Measurements from ENCODE around the gene EMP2.
"Not testable (repeated sequence)": the region's sequence is repeated elsewhere in the genome, so short reads cannot be mapped to it uniquely, and the experiment has no call there.

Gene EMP2

GRCh38 chr16:10578474-10579316, 1.7 kb downstream of the EMP2 start:
- no peak for DNase-seq (ENCODE audit: low read depth)

GRCh38 chr16:10577305-10578202, 2.8 kb downstream of the EMP2 start:
- DNase-seq (ENCODE audit: low read depth): no peak

GRCh38 chr16:10576390-10577304, 3.8 kb downstream of the EMP2 start:
- no peak for DNase-seq (ENCODE audit: low read depth)

GRCh38 chr16:10575506-10576130, 4.8 kb downstream of the EMP2 start:
- DNase-seq (ENCODE audit: low read depth): no peak

GRCh38 chr16:10572611-10573010, 7.8 kb downstream of the EMP2 start:
- DNase-seq (ENCODE audit: low read depth): no peak

- no peak for DNase-seq (ENCODE audit: low read depth)
Observed at GRCh38 chr16:10571354-10571753, 9.0 kb downstream of the EMP2 start.

- no peak for DNase-seq (ENCODE audit: low read depth)
Observed at GRCh38 chr16:10569621-10570020, 10.8 kb downstream of the EMP2 start.

GRCh38 chr16:10566613-10567012, 13.8 kb downstream of the EMP2 start:
- DNase-seq (ENCODE audit: low read depth): no peak

- no peak for DNase-seq (ENCODE audit: low read depth)
Observed at GRCh38 chr16:10565167-10565566, 15.2 kb downstream of the EMP2 start.

GRCh38 chr16:10564591-10564990, 15.8 kb downstream of the EMP2 start:
- no peak for DNase-seq (ENCODE audit: low read depth)

- no peak for DNase-seq (ENCODE audit: low read depth)
Observed at GRCh38 chr16:10562361-10562899, 18.0 kb downstream of the EMP2 start.

GRCh38 chr16:10561425-10561824, 19.0 kb downstream of the EMP2 start:
- no peak for DNase-seq (ENCODE audit: low read depth)

GRCh38 chr16:10561001-10561400, 19.4 kb downstream of the EMP2 start:
- DNase-seq (ENCODE audit: low read depth): no peak

- DNase-seq (ENCODE audit: low read depth): not testable (repeated sequence)
Observed at GRCh38 chr16:10559792-10560191, 20.6 kb downstream of the EMP2 start.

- DNase-seq (ENCODE audit: low read depth): no peak
Observed at GRCh38 chr16:10558746-10559641, 21.4 kb downstream of the EMP2 start.

- no peak for DNase-seq (ENCODE audit: low read depth)
Observed at GRCh38 chr16:10558305-10558704, 22.1 kb downstream of the EMP2 start.

GRCh38 chr16:10557750-10558149, 22.6 kb downstream of the EMP2 start:
- no peak for DNase-seq (ENCODE audit: low read depth)

GRCh38 chr16:10556236-10556635, 24.2 kb downstream of the EMP2 start:
- no peak for DNase-seq (ENCODE audit: low read depth)

- no peak for DNase-seq (ENCODE audit: low read depth)
Observed at GRCh38 chr16:10554569-10554968, 25.8 kb downstream of the EMP2 start.

- DNase-seq (ENCODE audit: low read depth): peak; percentile 23
Observed at GRCh38 chr16:10552998-10553491, 27.4 kb downstream of the EMP2 start.

Data from T follicular helper cell (primary cell).